Measurements from ENCODE around the gene SRSF8. TPM values are rescaled to one million over a fixed set of nuclear protein-coding genes. Genes with fewer than 3 reads are reported as not detected.
"Not testable (repeated sequence)": the region's sequence is repeated elsewhere in the genome, so short reads cannot be mapped to it uniquely, and the experiment has no call there.

The SRSF8 gene
- total RNA-seq (15.7 and 16.3 TPM in 2 replicates), polyA plus RNA-seq (28.9 and 31.5 TPM in 2 replicates), polyA minus RNA-seq (ENCODE audit: low replicate concordance) (17.0 and 20.8 TPM in 2 replicates)
- polyA plus RNA-seq (2012), result 27.1 and 28.7 TPM in 2 replicates

GRCh38 chr11:95066716-95067038, at the start of gene SRSF8:
Gene SRSF8, plus strand, starts transcription at chr11:95066919. Its CDS starts 308 bp downstream, at chr11:95067227.
- Histone ChIP-seq H3K36me3 (ENCODE audit: control insufficient read depth, insufficient read depth, low read length) (no peaks in the 10 kb centered on the region), H3K4me2 (ENCODE audit: extremely low read depth, insufficient read depth, low read length) (peak within 1 kb of the TSS; percentile 79), H3K27ac (ENCODE audit: insufficient read depth, low read length) (peak within 1 kb of the TSS; percentile 82), H3K79me2 (ENCODE audit: control insufficient read depth, insufficient read depth, low read length) (peaks cover 15% of the 10 kb centered on the region), H3K4me3 (replicated peaks in 1 of 4; ENCODE audit: control extremely low read depth in 1 of 4, insufficient read depth in 1 of 4, low read depth in 3 of 4, low read length in 4 of 4) (peak within 1 kb of the TSS; percentile 83 to 92 (median 85)), H3K27me3 (ENCODE audit: control insufficient read depth, insufficient read depth, low read length) (no peaks in the 10 kb centered on the region), H3K9me3 (ENCODE audit: control insufficient read depth, insufficient read depth, low read depth, low read length) (no peaks in the 10 kb centered on the region), H3K4me1 (ENCODE audit: control insufficient read depth, extremely low read depth, insufficient read depth, low read length) (peaks cover 3% of the 10 kb centered on the region), H3K9ac (ENCODE audit: insufficient read depth, low read length) (peak within 1 kb of the TSS; percentile 80), H4K20me1 (ENCODE audit: control insufficient read depth, extremely low read depth, insufficient read depth, low read length) (no peaks in the 10 kb centered on the region), H2AFZ (ENCODE audit: low read length) (peak within 1 kb of the TSS; percentile 81)
- TF ChIP-seq, protein P1, sequence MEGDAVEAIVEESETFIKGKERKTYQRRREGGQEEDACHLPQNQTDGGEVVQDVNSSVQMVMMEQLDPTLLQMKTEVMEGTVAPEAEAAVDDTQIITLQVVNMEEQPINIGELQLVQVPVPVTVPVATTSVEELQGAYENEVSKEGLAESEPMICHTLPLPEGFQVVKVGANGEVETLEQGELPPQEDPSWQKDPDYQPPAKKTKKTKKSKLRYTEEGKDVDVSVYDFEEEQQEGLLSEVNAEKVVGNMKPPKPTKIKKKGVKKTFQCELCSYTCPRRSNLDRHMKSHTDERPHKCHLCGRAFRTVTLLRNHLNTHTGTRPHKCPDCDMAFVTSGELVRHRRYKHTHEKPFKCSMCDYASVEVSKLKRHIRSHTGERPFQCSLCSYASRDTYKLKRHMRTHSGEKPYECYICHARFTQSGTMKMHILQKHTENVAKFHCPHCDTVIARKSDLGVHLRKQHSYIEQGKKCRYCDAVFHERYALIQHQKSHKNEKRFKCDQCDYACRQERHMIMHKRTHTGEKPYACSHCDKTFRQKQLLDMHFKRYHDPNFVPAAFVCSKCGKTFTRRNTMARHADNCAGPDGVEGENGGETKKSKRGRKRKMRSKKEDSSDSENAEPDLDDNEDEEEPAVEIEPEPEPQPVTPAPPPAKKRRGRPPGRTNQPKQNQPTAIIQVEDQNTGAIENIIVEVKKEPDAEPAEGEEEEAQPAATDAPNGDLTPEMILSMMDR (conservative IDR thresholded peaks at IDR 0.05 in 1 of 2, IDR thresholded peaks at IDR 0.05 in 1 of 2; ENCODE audit: low read depth in 1 of 2, low read length in 2 of 2), result no peak
- no peak for TF ChIP-seq EZH2 (IDR thresholded peaks at IDR 0.05; ENCODE audit: low read length, missing control alignments)
- no peak for DNase-seq (ENCODE audit: low read depth in 2 of 2)

GRCh38 chr11:95021468-95021867, 45.3 kb upstream of the SRSF8 start:
- not testable (repeated sequence) for H3K27ac ChIP-seq (ENCODE audit: insufficient read depth, low read length); H2AFZ ChIP-seq (ENCODE audit: low read length); H3K27me3 ChIP-seq (ENCODE audit: control insufficient read depth, insufficient read depth, low read length); H3K4me1 ChIP-seq (ENCODE audit: control insufficient read depth, extremely low read depth, insufficient read depth, low read length); H3K79me2 ChIP-seq (ENCODE audit: control insufficient read depth, insufficient read depth, low read length); H3K9ac ChIP-seq (ENCODE audit: insufficient read depth, low read length); H3K36me3 ChIP-seq (ENCODE audit: control insufficient read depth, insufficient read depth, low read length); H4K20me1 ChIP-seq (ENCODE audit: control insufficient read depth, extremely low read depth, insufficient read depth, low read length); DNase-seq (ENCODE audit: low read depth in 2 of 2); H3K4me2 ChIP-seq (ENCODE audit: extremely low read depth, insufficient read depth, low read length); H3K9me3 ChIP-seq (ENCODE audit: control insufficient read depth, insufficient read depth, low read depth, low read length); H3K4me3 ChIP-seq (replicated peaks in 1 of 4; ENCODE audit: control extremely low read depth in 1 of 4, insufficient read depth in 1 of 4, low read depth in 3 of 4, low read length in 4 of 4)

DNA sequence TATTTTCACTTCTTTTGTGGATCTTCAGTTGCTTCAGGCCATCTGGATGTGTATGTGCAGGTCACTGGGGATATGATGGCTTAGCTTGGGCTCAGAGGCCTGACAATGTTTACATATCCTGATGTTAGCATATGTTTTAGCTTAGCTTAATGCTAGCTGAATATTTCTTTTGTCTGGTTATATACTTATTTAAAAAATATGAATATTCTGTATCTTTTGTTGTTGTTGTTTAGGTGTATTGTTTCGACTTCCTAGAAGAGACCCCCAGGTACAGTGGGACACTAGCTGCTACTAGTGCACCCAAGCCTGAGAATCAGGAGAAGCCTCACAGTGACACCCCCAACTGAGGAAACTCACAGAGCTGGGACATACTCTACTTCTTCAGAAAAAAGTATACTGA, 41.8 kb upstream of the SRSF8 start, which contains the start of gene KDM4E:
Gene KDM4E (plus strand): TSS at position 301 of the 400 bp plus-strand sequence. CDS start 300 bp downstream, outside the sequence.
- no peaks in the 10 kb centered on the region for H4K20me1 ChIP-seq (ENCODE audit: control insufficient read depth, extremely low read depth, insufficient read depth, low read length)
- no peaks in the 10 kb centered on the region for H3K27me3 ChIP-seq (ENCODE audit: control insufficient read depth, insufficient read depth, low read length)
- no peak within 1 kb of the TSS for H3K9ac ChIP-seq (ENCODE audit: insufficient read depth, low read length)
- no peak within 1 kb of the TSS for H3K4me3 ChIP-seq (replicated peaks in 1 of 4; ENCODE audit: control extremely low read depth in 1 of 4, insufficient read depth in 1 of 4, low read depth in 3 of 4, low read length in 4 of 4)
- H2AFZ ChIP-seq (ENCODE audit: low read length), result no peak within 1 kb of the TSS
- H3K4me1 ChIP-seq (ENCODE audit: control insufficient read depth, extremely low read depth, insufficient read depth, low read length), result no peaks in the 10 kb centered on the region
- no peaks in the 10 kb centered on the region for H3K36me3 ChIP-seq (ENCODE audit: control insufficient read depth, insufficient read depth, low read length)
- DNase-seq (ENCODE audit: low read depth in 2 of 2), result no peak
- H3K4me2 ChIP-seq (ENCODE audit: extremely low read depth, insufficient read depth, low read length), result no peak within 1 kb of the TSS
- H3K9me3 ChIP-seq (ENCODE audit: control insufficient read depth, insufficient read depth, low read depth, low read length), result no peaks in the 10 kb centered on the region
- TF ChIP-seq EZH2 (IDR thresholded peaks at IDR 0.05; ENCODE audit: low read length, missing control alignments), result no peak
- TF ChIP-seq, protein P1 (conservative IDR thresholded peaks at IDR 0.05 in 1 of 2, IDR thresholded peaks at IDR 0.05 in 1 of 2; ENCODE audit: low read depth in 1 of 2, low read length in 2 of 2), result no peak
- H3K79me2 ChIP-seq (ENCODE audit: control insufficient read depth, insufficient read depth, low read length), result no peaks in the 10 kb centered on the region
- H3K27ac ChIP-seq (ENCODE audit: insufficient read depth, low read length), result no peak within 1 kb of the TSS

GRCh38 chr11:95025594-95025993, 41.1 kb upstream of the SRSF8 start:
- H3K79me2 ChIP-seq (ENCODE audit: control insufficient read depth, insufficient read depth, low read length); H2AFZ ChIP-seq (ENCODE audit: low read length); H3K9me3 ChIP-seq (ENCODE audit: control insufficient read depth, insufficient read depth, low read depth, low read length); H3K4me2 ChIP-seq (ENCODE audit: extremely low read depth, insufficient read depth, low read length); H3K4me1 ChIP-seq (ENCODE audit: control insufficient read depth, extremely low read depth, insufficient read depth, low read length); H3K27me3 ChIP-seq (ENCODE audit: control insufficient read depth, insufficient read depth, low read length); H3K27ac ChIP-seq (ENCODE audit: insufficient read depth, low read length); H4K20me1 ChIP-seq (ENCODE audit: control insufficient read depth, extremely low read depth, insufficient read depth, low read length); H3K4me3 ChIP-seq (replicated peaks in 1 of 4; ENCODE audit: control extremely low read depth in 1 of 4, insufficient read depth in 1 of 4, low read depth in 3 of 4, low read length in 4 of 4); H3K9ac ChIP-seq (ENCODE audit: insufficient read depth, low read length); DNase-seq (ENCODE audit: low read depth in 2 of 2); H3K36me3 ChIP-seq (ENCODE audit: control insufficient read depth, insufficient read depth, low read length): not testable (repeated sequence)
